T-helper 2 cell treated with Interferon-gamma antibody and Interleukin-4, amounts not matched to agents 100 ng/mL and 5 ng/mL, for 36 hours (primary cell): ENCODE measurements around the gene CTPS2. TPM values are rescaled to one million over a fixed set of nuclear protein-coding genes. Genes with fewer than 3 reads are reported as not detected.
"Not testable (repeated sequence)": the region's sequence is repeated elsewhere in the genome, so short reads cannot be mapped to it uniquely, and the experiment has no call there.

Experiments used
- intact Hi-C: fragments of 100-400 bp; cut with micrococcal nuclease; formaldehyde crosslinking; loops from one replicate; pipeline ENCODE4 v1.15.1; 2023
- total RNA-seq: library from RNA; stranded (reverse); gene quantifications from 2 replicates; pipeline ENCODE4 v1.2.3, GENCODE V29; 2022

Gene CTPS2
- total RNA-seq, 1 donor from 2014 or later = 5.0 TPM

GRCh38 chrX:16606142-16606720 lies 106.2 kb downstream of the CTPS2 start:
- intact Hi-C loops = no loop called here

GRCh38 chrX:16604337-16604736 lies 108.1 kb downstream of the CTPS2 start:
- intact Hi-C loops = no loop called here

GRCh38 chrX:16603822-16604221 lies 108.6 kb downstream of the CTPS2 start:
- intact Hi-C loops = no loop called here

GRCh38 chrX:16603235-16603634 lies 109.2 kb downstream of the CTPS2 start:
- intact Hi-C loops = not testable (repeated sequence)

- intact Hi-C loops = no loop called here
These were observed 110.6 kb downstream of the CTPS2 start for GRCh38 chrX:16601885-16602284.

- intact Hi-C loops = no loop called here
These were observed 118.0 kb downstream of the CTPS2 start for GRCh38 chrX:16594490-16594889.

- intact Hi-C loops = no loop called here
These were observed 118.7 kb downstream of the CTPS2 start for GRCh38 chrX:16593801-16594200.

GRCh38 chrX:16592194-16592770 lies 120.2 kb downstream of the CTPS2 start:
- intact Hi-C loops = no loop called here

- intact Hi-C loops = no loop called here
These were observed 122.6 kb downstream of the CTPS2 start for GRCh38 chrX:16589826-16590225.

- intact Hi-C loops = no loop called here
These were observed 123.3 kb downstream of the CTPS2 start for GRCh38 chrX:16589211-16589610.

GRCh38 chrX:16588266-16588665 lies 124.2 kb downstream of the CTPS2 start:
- intact Hi-C loops = no loop called here

GRCh38 chrX:16587836-16588235 lies 124.6 kb downstream of the CTPS2 start:
- intact Hi-C loops = no loop called here

GRCh38 chrX:16586377-16587112 lies 125.9 kb downstream of the CTPS2 start:
- intact Hi-C loops = no loop called here

GRCh38 chrX:16585486-16586376 lies 126.7 kb downstream of the CTPS2 start:
- intact Hi-C loops = no loop called here

GRCh38 chrX:16580004-16580797 lies 132.3 kb downstream of the CTPS2 start:
- intact Hi-C loops = not testable (repeated sequence)

GRCh38 chrX:16579517-16579916 lies 133.0 kb downstream of the CTPS2 start:
- intact Hi-C loops = no loop called here

GRCh38 chrX:16578218-16578617 lies 134.3 kb downstream of the CTPS2 start:
- intact Hi-C loops = no loop called here

- intact Hi-C loops = no loop called here
These were observed 134.9 kb downstream of the CTPS2 start for GRCh38 chrX:16577483-16578029.

- intact Hi-C loops = not testable (repeated sequence)
These were observed 137.1 kb downstream of the CTPS2 start for GRCh38 chrX:16575388-16575787.

- intact Hi-C loops = no loop called here
These were observed 138.7 kb downstream of the CTPS2 start for GRCh38 chrX:16573781-16574180.

- intact Hi-C loops = no loop called here
These were observed 144.8 kb downstream of the CTPS2 start for GRCh38 chrX:16567681-16568080.
